GM18526 (cell line): ENCODE data around the gene EBLN1.

Experiments
- POLR2A ChIP-seq: IDR thresholded peaks from 3 replicates; pipeline ENCODE4 v1.6.1; 2011; ENCODE audit not compliant: insufficient read length; ENCODE audit errors: extremely low read depth

The EBLN1 gene

GRCh38 chr10:22171131-22171530 lies 46.7 kb downstream of the EBLN1 start:
- TF ChIP-seq POLR2A = no peak

GRCh38 chr10:22170582-22170981 lies 47.2 kb downstream of the EBLN1 start:
- no peak for TF ChIP-seq POLR2A

- TF ChIP-seq POLR2A = no peak
Observed at GRCh38 chr10:22159979-22160378, 57.8 kb downstream of the EBLN1 start.

- TF ChIP-seq POLR2A = no peak
Observed at GRCh38 chr10:22159180-22159579, 58.6 kb downstream of the EBLN1 start.
